Esophagus muscularis mucosa (tissue), 4 donors: ENCODE data around the gene SOX8. TPM values are rescaled to one million over a fixed set of nuclear protein-coding genes. Genes with fewer than 3 reads are reported as not detected.

Experiments used
- DNase-seq: peaks from one replicate; pipeline ENCODE4 v3.0.0-alpha.2; 2017; ENCODE audit errors: extremely low spot score
- H3K27ac ChIP-seq, 4 donors: fragments of 200-600 bp; sonication (generic); replicated peaks in 1 of 4; 1 replicate in 3 of 4; 2 replicates in 1 of 4; pipeline ENCODE4 v1.5.1; 2016 to 2019; ENCODE audit warnings: mild to moderate bottlenecking in 1 of 4
- H3K27me3 ChIP-seq, 4 donors: fragments of 200-600 bp; sonication (generic); one replicate each; pipeline versions ENCODE4 v1.5.1 to v1.6.0; 2016 to 2019
- H3K36me3 ChIP-seq, 4 donors: fragments of 200-600 bp; sonication (generic); one replicate each; pipeline ENCODE4 v1.5.1; 2016 to 2019
- H3K4me1 ChIP-seq, 4 donors: fragments of 200-600 bp; sonication (generic); one replicate each; pipeline ENCODE4 v1.5.1; 2016 to 2019
- H3K4me3 ChIP-seq, 4 donors: fragments of 200-600 bp; sonication (generic); 1 replicate in 2 of 4; 2 replicates in 2 of 4; pipeline ENCODE4 v1.5.1; 2016 to 2019; ENCODE audit warnings: mild to moderate bottlenecking in 4 of 4, moderate library complexity in 1 of 4
- H3K9me3 ChIP-seq, 4 donors: fragments of 200-600 bp; sonication (generic); 1 replicate in 3 of 4; 2 replicates in 1 of 4; pipeline ENCODE4 v1.5.1; 2016 to 2019
- CTCF ChIP-seq, 3 experiments: fragments of 200-600 bp in 2 of 3; fragments of 450-650 bp in 1 of 3; sonication (generic) in 2 of 3; IDR thresholded peaks; one replicate each; pipeline ENCODE4 v1.5.1; 2017 to 2019; ENCODE audit warnings: antibody characterized with exemption in 3 of 3, mild to moderate bottlenecking in 2 of 3, moderate library complexity in 1 of 3
- EP300 ChIP-seq: sonication (generic); formaldehyde crosslinking; IDR thresholded peaks from one replicate; pipeline ENCODE4 v1.6.1; 2017; ENCODE audit warnings: antibody characterized with exemption
- POLR2A ChIP-seq: fragments of 450-650 bp; IDR thresholded peaks from one replicate; pipeline ENCODE4 v1.6.1; 2017; ENCODE audit warnings: antibody characterized with exemption, moderate library complexity, mild to moderate bottlenecking, low read depth
- POLR2AphosphoS5 ChIP-seq, 2 donors: sonication (generic); formaldehyde crosslinking; IDR thresholded peaks; one replicate each; pipeline ENCODE4 v1.6.1; 2017; ENCODE audit warnings: antibody characterized with exemption in 2 of 2
- WGBS: methylation state at CpG from one replicate; pipeline ENCODE4 v1.1.5; 2018; 5-methylcytosine and 5-hydroxymethylcytosine counted together
- intact Hi-C: fragments of 100-400 bp; cut with DNase I; formaldehyde crosslinking; loops from one replicate; pipeline ENCODE4 v1.15.1; 2023
- total RNA-seq, 4 donors: library from RNA; depleted of rRNA; stranded (reverse); fragments of >200 nt; gene quantifications; one replicate each; pipeline versions ENCODE4 v1.1.0 to v1.2.1, GENCODE V29; 2016

SOX8 gene
- total RNA-seq, 4 donors from 2014 or later: 4.1 to 4.6 (median 4.3) TPM

- WGBS: 45% methylated on average over 19 of the region's 20 CpGs
- no peaks in the 10 kb centered on the region for H3K36me3 ChIP-seq
- H3K4me1 ChIP-seq: no peaks in the 10 kb centered on the region
- TF ChIP-seq EP300: no peak
- no peak for TF ChIP-seq CTCF (IDR thresholded peaks at IDR 0.05)
- TF ChIP-seq POLR2AphosphoS5 (IDR thresholded peaks at IDR 0.05): no peak
- peaks cover 0 to 65% (median 0%) of the 10 kb centered on the region in 4 donors for H3K27me3 ChIP-seq
- DNase-seq: no peak
- H3K27ac ChIP-seq: no peak overlapping the region
- no peaks in the 10 kb centered on the region for H3K9me3 ChIP-seq
- intact Hi-C loops: no loop called here
- no peak overlapping the region for H3K4me3 ChIP-seq
Observed at GRCh38 chr16:1010251-1010650, 28.7 kb downstream of the SOX8 start.

- Histone ChIP-seq H3K9me3 (no peaks in the 10 kb centered on the region), H3K4me1 (no peaks in the 10 kb centered on the region), H3K27me3 (peaks cover 0 to 65% (median 0%) of the 10 kb centered on the region in 4 donors), H3K36me3 (no peaks in the 10 kb centered on the region), H3K4me3 (no peak overlapping the region), H3K27ac (no peak overlapping the region)
- DNase-seq: no peak
- TF ChIP-seq POLR2AphosphoS5 (IDR thresholded peaks at IDR 0.05) (no peak), CTCF (IDR thresholded peaks at IDR 0.05) (no peak), POLR2A (no peak), EP300 (no peak)
- intact Hi-C loops: no loop called here
- WGBS: 69% methylated on average over 10 of the region's 16 CpGs
Observed at GRCh38 chr16:1010815-1011214, 29.2 kb downstream of the SOX8 start.

- WGBS: 86% methylated on average over 31 of the region's 37 CpGs
Observed at GRCh38 chr16:1011316-1012082, 29.9 kb downstream of the SOX8 start.

GRCh38 chr16:1012135-1012534 lies 30.6 kb downstream of the SOX8 start:
- no peak overlapping the region for H3K4me3 ChIP-seq
- TF ChIP-seq CTCF (IDR thresholded peaks at IDR 0.05): no peak
- no peak for TF ChIP-seq EP300
- DNase-seq: no peak
- H3K27ac ChIP-seq: no peak overlapping the region
- no peaks in the 10 kb centered on the region for H3K4me1 ChIP-seq
- H3K27me3 ChIP-seq: peaks cover 0 to 59% (median 0%) of the 10 kb centered on the region in 4 donors
- intact Hi-C loops: no loop called here
- no peaks in the 10 kb centered on the region for H3K36me3 ChIP-seq
- WGBS: 90% methylated on average over 15 of the region's 19 CpGs
- no peaks in the 10 kb centered on the region for H3K9me3 ChIP-seq

More at GRCh38 chr16:1011316-1012082, 29.9 kb downstream of the SOX8 start:
- no peaks in the 10 kb centered on the region for H3K36me3 ChIP-seq
- H3K27me3 ChIP-seq: peaks cover 0 to 65% (median 0%) of the 10 kb centered on the region in 4 donors
- no peak overlapping the region for H3K27ac ChIP-seq
- intact Hi-C loops: no loop called here
- H3K4me1 ChIP-seq: no peaks in the 10 kb centered on the region
- no peaks in the 10 kb centered on the region for H3K9me3 ChIP-seq
- TF ChIP-seq POLR2A: no peak
- no peak for TF ChIP-seq CTCF (IDR thresholded peaks at IDR 0.05)
- TF ChIP-seq POLR2AphosphoS5 (IDR thresholded peaks at IDR 0.05): no peak
- no peak for TF ChIP-seq EP300
- no peak for DNase-seq
- no peak overlapping the region for H3K4me3 ChIP-seq
